Ovary (tissue), 3 donors: Measurements from ENCODE around the gene ZNF814.
"Not testable (repeated sequence)": the region's sequence is repeated elsewhere in the genome, so short reads cannot be mapped to it uniquely, and the experiment has no call there.

Experiments
- POLR2A ChIP-seq: fragments of 450-650 bp; IDR thresholded peaks from one replicate; pipeline ENCODE4 v1.6.1; 2017; ENCODE audit warnings: antibody characterized with exemption, mild to moderate bottlenecking, moderate library complexity
- TF ChIP-seq, protein P1 (sequence below), 3 donors: fragments of 450-650 bp in 2 of 3; fragments of 200-600 bp in 1 of 3; IDR thresholded peaks; one replicate each; pipeline versions ENCODE4 v1.5.1 to v1.8.0; 2016 to 2022; ENCODE audit warnings: antibody characterized with exemption in 3 of 3, mild to moderate bottlenecking in 1 of 3
- donor health status: DM: no; HTN: no; CAD: no.

DNA sequence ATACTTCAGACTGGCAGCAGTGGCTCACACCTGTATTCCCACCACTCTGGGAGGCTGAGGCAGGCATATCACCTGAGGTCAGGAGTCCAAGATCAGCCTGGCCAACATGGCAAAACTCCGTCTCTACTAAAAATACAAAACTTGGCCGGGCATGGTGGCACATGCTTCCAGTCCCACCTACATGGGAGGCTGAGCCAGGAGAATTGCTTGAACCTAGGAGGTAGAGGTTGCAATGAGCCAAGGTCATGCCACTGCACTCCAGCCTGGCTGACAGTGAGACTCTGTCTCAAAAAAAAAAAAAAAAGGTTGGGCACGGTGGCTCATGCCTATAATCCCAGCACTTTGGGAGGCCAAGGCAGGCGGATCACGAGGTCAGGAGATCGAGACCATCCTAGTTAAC, 19.2 kb downstream of the ZNF814 start:
- TF ChIP-seq, protein P1, sequence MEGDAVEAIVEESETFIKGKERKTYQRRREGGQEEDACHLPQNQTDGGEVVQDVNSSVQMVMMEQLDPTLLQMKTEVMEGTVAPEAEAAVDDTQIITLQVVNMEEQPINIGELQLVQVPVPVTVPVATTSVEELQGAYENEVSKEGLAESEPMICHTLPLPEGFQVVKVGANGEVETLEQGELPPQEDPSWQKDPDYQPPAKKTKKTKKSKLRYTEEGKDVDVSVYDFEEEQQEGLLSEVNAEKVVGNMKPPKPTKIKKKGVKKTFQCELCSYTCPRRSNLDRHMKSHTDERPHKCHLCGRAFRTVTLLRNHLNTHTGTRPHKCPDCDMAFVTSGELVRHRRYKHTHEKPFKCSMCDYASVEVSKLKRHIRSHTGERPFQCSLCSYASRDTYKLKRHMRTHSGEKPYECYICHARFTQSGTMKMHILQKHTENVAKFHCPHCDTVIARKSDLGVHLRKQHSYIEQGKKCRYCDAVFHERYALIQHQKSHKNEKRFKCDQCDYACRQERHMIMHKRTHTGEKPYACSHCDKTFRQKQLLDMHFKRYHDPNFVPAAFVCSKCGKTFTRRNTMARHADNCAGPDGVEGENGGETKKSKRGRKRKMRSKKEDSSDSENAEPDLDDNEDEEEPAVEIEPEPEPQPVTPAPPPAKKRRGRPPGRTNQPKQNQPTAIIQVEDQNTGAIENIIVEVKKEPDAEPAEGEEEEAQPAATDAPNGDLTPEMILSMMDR (IDR thresholded peaks at IDR 0.05), result not testable (repeated sequence)
- TF ChIP-seq POLR2A, result not testable (repeated sequence)
